Measurements from ENCODE around the gene TF.

GRCh38 chr3:133699467-133699866, 46.7 kb upstream of the TF start:
- TF ChIP-seq CTCF (IDR thresholded peaks at IDR 0.05), result no peak
- no peak for TF ChIP-seq EP300 (IDR thresholded peaks at IDR 0.05)
- TF ChIP-seq POLR2A (IDR thresholded peaks at IDR 0.05), result no peak
